ENCODE results near the gene SMYD2. TPM values are rescaled to one million over a fixed set of nuclear protein-coding genes. Genes with fewer than 3 reads are reported as not detected.

SMYD2 gene
- total and polyA plus RNA-seq, 2 of the 8 experiments (the other 6 are each of a cell fraction or from before 2014, with no cell fraction given), result 3.0 to 5.2 TPM

GRCh38 chr1:214244841-214245240 lies 36.1 kb upstream of the SMYD2 start:
- FAIRE-seq (no peak), DNase-seq (ENCODE audit: low read depth in 1 of 2, low spot score in 2 of 2) (no peak)
- no peaks in the 10 kb centered on the region; the same call in 1 of the 2 replicates for H3K23me2 ChIP-seq (ENCODE audit: low read depth, low read length)
- H3K56ac ChIP-seq (replicated peaks; ENCODE audit: insufficient read length, low read depth, low read length), result no peak overlapping the region
- H2BK5ac ChIP-seq (ENCODE audit: low read depth, low read length), result no peak overlapping the region
- 92% methylated on average over 2 of the region's 2 CpGs; no CpG with 5 or more reads in 1 of the 2 experiments for WGBS, 2 experiments (ENCODE audit: extremely low coverage in 1 of 2, insufficient coverage in 1 of 2, insufficient read length in 1 of 2, insufficient replicate concordance in 2 of 2, low coverage in 1 of 2, low lambda C conversion rate in 2 of 2, missing lambda C conversion rate in 1 of 2)
- CTCF ChIA-PET (ENCODE audit: partially characterized antibody), result interaction anchor here (0.7 to 9.1 kb wide), 8 partner anchors 14 to 85 kb away, joined by 3 to 79 read pairs (median 4); no protein-coding TSS in a partner anchor
- H2BK20ac ChIP-seq (ENCODE audit: low read length), result no peak overlapping the region
- H2BK120ac ChIP-seq (replicated peaks; ENCODE audit: low read depth, low read length), result no peak overlapping the region
- no peak overlapping the region for H4K5ac ChIP-seq (ENCODE audit: insufficient read length, low read depth, low read length)
- H3K79me2 ChIP-seq (ENCODE audit: control insufficient read depth in 1 of 2, insufficient read depth in 2 of 2, low read length in 2 of 2), result no peaks in the 10 kb centered on the region
- H3K23ac ChIP-seq (ENCODE audit: insufficient read length), result no peak overlapping the region
- no peak overlapping the region for H2AFZ ChIP-seq (ENCODE audit: low read length)
- H2AK5ac ChIP-seq (ENCODE audit: low read depth, low read length), result no peak overlapping the region
- no peak overlapping the region for H4K91ac ChIP-seq (replicated peaks; ENCODE audit: insufficient read length, low read length)
- H3K4me3 ChIP-seq (ENCODE audit: extremely low read depth in 1 of 4, insufficient read depth in 2 of 4, low read depth in 3 of 4, low read length in 4 of 4), result no peak overlapping the region
- H3K9ac ChIP-seq (replicated peaks in 1 of 4; ENCODE audit: extremely low read depth in 1 of 4, low read depth in 3 of 4, low read length in 3 of 4), result no peak overlapping the region
- H3K27me3 ChIP-seq (replicated peaks in 1 of 4; ENCODE audit: control insufficient read depth in 3 of 4, extremely low read depth in 1 of 4, insufficient read depth in 3 of 4, low read length in 3 of 4), result no peaks in the 10 kb centered on the region
- H3K4me2 ChIP-seq (ENCODE audit: insufficient read depth in 1 of 2, low read depth in 2 of 2, low read length in 2 of 2), result no peak overlapping the region
- no peak overlapping the region for H2BK12ac ChIP-seq (ENCODE audit: low read depth, low read length)
- no peaks in the 10 kb centered on the region for H3K36me3 ChIP-seq (ENCODE audit: control insufficient read depth in 2 of 4, insufficient read depth in 4 of 4, low read length in 3 of 4)
- POLR2A ChIA-PET (ENCODE audit: partially characterized antibody), result no interaction called here
- no peak overlapping the region for H3K14ac ChIP-seq (ENCODE audit: insufficient read length)
- no peaks in the 10 kb centered on the region for H3K79me1 ChIP-seq (ENCODE audit: low read depth, low read length)
- peaks cover 1 to 8% (median 4%) of the 10 kb centered on the region in 4 experiments; a peak in 4 of 7 replicates for H3K4me1 ChIP-seq (replicated peaks in 1 of 4; ENCODE audit: control insufficient read depth in 3 of 4, insufficient read depth in 4 of 4, low read length in 3 of 4)
- no peak overlapping the region for H3K27ac ChIP-seq (ENCODE audit: low read depth, low read length)
- no peak overlapping the region for H3K4ac ChIP-seq (replicated peaks; ENCODE audit: insufficient read length, low read depth, low read length)
- no peak overlapping the region for H2BK15ac ChIP-seq (ENCODE audit: low read length)
- no peaks in the 10 kb centered on the region for H4K20me1 ChIP-seq (replicated peaks in 1 of 2; ENCODE audit: control insufficient read depth in 1 of 2, insufficient read depth in 2 of 2, low read length in 2 of 2)
- H3K18ac ChIP-seq (ENCODE audit: extremely low read depth, low read length), result no peak overlapping the region
- H3K9me3 ChIP-seq (ENCODE audit: insufficient read depth in 2 of 2, low read depth in 1 of 2, low read length in 1 of 2), result no peaks in the 10 kb centered on the region
- no peak overlapping the region for H4K8ac ChIP-seq (ENCODE audit: extremely low read depth, insufficient read depth, low read length)
- TF ChIP-seq SAP30 (IDR thresholded peaks at IDR 0.05; ENCODE audit: insufficient read depth, insufficient replicate concordance, low read length) (no peak), CHD2 (IDR thresholded peaks at IDR 0.05; ENCODE audit: low read length) (no peak), SP2 (IDR thresholded peaks at IDR 0.05; ENCODE audit: low read length) (no peak), TBP (IDR thresholded peaks at IDR 0.05; ENCODE audit: low read depth, low read length) (no peak), CBX8 (IDR thresholded peaks at IDR 0.05; ENCODE audit: borderline replicate concordance, low read depth, low read length) (no peak), BCL11A (IDR thresholded peaks at IDR 0.05; ENCODE audit: low read depth in 2 of 2, low read length in 2 of 2) (no peak), CTCF (IDR thresholded peaks at IDR 0.05; ENCODE audit: control extremely low read depth in 1 of 3, insufficient read depth in 1 of 3, low read depth in 1 of 3, low read length in 3 of 3) (no peak), BRCA1 (IDR thresholded peaks at IDR 0.05; ENCODE audit: low read depth, low read length) (no peak), GABPA (IDR thresholded peaks at IDR 0.05; ENCODE audit: borderline replicate concordance, insufficient read depth, low read length) (no peak), ASH2L (IDR thresholded peaks at IDR 0.05; ENCODE audit: low read length) (no peak), JUN (IDR thresholded peaks at IDR 0.05; ENCODE audit: low read depth, low read length) (no peak), TAF7 (optimal IDR thresholded peaks at IDR 0.05; ENCODE audit: borderline replicate concordance, low read depth, low read length) (no peak)

Measured in H1 (cell line).